GM21528 (cell line): ENCODE results near the gene TMTC3.
"Not testable (repeated sequence)": the region's sequence is repeated elsewhere in the genome, so short reads cannot be mapped to it uniquely, and the experiment has no call there.

Experiments used
- ATAC-seq: cut with Tn5 transposase; IDR thresholded peaks from one replicate; pipeline ENCODE4 v1.9.1; 2021; ENCODE audit warnings: mild to moderate bottlenecking, moderate library complexity; ENCODE audit not compliant: unreplicated experiment, low FRiP score

Gene TMTC3

GRCh38 chr12:88141774-88142609 lies at the start of gene TMTC3, which contains the start of gene CEP290:
TMTC3 (plus strand) TSS chr12:88142307; CDS start chr12:88148316, 6,009 bp downstream.
CEP290 (minus strand) TSS chr12:88142088; CDS start chr12:88141307, 781 bp downstream.
- ATAC-seq, result peak; percentile 97

GRCh38 chr12:88092771-88093170 lies 49.3 kb upstream of the TMTC3 start:
- ATAC-seq, result no peak

- ATAC-seq, result no peak
Observed at GRCh38 chr12:88093573-88093972, 48.5 kb upstream of the TMTC3 start.

DNA sequence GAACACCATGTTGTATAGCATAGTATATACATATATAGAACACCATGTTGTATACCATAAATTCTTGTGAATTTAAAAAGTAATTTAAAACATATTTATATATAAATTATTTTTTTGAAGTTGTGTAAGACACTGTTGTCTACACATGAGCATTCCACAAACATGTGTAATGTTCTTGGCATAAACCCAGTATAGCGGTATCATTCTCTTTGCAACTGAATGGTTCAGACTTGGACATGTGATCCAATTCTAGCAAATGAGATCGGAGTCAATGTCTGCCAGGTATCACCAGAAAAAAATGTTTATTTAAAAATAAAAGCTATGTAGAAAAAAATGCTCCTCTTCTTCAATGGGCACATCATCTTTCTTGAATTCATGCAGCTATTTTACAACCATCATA lies 34.1 kb upstream of the TMTC3 start:
- no peak for ATAC-seq

DNA sequence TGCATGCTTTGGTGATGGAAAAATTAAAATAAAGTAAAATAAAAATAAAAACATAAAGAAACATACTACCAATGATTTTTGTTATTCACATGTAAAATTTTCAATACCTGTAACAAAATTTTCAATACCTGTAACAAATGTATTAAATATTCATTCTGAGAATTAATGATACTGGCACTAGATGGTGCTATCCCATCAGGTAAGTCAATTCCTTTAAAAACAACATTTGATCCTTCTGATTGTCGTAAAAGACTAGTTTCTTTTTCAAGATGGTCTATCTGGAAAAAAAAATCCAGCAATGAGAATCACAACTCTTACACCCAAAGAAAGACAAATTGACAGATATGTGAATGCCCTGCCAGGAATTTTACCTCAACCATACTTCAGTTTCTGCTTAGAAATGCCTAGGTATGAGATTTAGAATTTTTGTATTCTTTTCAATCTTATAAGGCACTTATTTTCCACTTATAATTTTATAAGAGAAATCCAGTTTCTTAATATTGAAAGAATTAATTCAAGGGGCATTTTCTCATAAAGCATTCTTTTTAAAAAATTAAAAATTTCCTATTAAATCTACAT lies 30.9 kb upstream of the TMTC3 start:
- no peak for ATAC-seq

GRCh38 chr12:88113871-88114270 lies 28.2 kb upstream of the TMTC3 start:
- ATAC-seq, result no peak

- no peak for ATAC-seq
Observed at GRCh38 chr12:88122666-88123065, 19.4 kb upstream of the TMTC3 start.

DNA sequence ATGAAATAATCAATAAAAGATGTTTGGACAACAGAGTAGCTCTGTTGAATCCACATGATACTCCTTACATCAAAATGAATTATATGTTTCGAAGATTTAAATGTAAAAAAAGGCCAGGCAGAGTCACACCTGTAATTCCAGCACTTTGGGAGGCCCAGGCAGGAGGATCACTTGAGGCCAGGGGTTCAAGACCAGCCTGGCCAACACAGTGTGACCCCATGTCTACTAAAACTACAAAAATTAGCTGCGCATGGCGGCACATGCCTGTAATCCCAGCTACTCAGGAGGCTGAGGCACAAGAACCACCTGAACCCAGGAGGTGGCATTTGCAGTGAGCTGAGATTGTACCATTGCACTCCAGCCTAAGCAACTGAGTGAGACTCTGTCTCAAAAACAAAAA lies 15.0 kb upstream of the TMTC3 start:
- no peak for ATAC-seq

DNA sequence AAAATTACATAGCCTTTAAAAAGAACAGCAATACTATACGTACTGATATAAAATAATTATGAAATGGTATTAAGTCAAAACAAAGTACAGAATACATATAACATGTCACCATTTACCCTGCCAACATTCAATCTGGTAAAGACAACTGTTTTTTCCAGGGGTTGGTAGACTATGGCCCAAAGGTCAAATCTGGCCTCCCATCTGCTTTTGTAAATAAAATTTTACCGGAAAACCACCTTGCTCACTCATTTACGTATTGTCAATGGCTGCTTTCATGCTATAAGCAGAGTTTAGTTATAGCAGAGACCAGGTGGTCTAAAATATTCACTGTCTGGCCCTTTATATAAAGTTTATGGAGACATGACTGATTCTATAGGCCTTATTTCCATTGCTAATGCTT lies 14.3 kb upstream of the TMTC3 start:
- no peak for ATAC-seq

DNA sequence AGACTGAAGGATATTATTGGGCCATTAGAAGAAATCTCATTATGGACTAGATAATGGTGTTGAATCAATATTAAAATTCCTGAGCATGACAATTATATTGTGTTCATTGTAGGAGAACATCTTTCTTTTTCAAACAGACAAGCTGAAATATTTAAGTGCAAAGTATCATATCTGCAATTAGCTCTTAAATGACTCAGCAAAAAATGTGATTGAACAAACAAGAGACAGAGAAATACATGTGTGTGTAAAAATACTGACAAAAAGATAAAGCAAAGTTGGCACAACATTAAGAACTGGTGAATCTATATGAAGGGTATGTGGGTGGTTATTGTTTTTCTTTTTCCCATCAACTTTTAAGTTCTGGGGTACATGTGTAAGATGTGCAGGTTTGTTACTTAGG lies 9.7 kb upstream of the TMTC3 start:
- no peak for ATAC-seq

DNA sequence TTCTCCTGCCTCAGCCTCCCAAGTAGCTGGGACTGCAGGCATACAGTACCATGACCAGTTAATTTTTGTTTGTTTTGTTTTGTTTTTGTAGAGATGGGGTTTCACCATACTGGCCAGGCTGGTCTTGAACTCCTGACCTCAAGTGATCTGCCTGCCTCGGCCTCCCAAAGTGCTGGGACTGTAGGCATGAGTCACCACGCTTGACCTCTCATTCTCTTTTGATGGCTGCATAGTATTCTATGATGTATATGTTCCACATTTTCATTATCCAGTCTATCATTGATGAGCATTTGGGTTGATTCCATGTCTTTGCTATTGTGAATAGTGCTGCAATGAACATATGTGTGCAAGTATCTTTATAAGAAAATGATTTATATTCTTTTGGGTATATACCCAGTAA lies 8.9 kb upstream of the TMTC3 start:
- ATAC-seq, result not testable (repeated sequence)

DNA sequence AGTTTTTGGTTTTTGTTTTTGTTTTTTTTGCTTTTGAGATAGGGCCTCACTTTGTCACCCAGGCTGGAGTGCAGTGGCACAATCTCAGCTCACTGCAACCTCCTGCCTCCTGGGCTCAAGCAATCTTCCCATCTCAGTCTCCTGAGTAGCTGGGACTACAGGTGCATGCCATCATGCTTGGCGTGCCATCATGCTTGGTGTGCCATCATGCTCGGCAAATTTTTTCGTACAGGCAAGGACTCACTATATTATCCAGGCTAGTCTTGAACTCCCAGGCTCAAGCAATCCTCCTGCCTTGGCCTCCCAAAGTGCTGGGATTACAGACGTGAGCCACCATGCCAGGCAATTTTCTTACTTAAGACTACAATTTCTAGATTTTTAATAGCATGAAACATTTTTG lies 2.4 kb upstream of the TMTC3 start:
- not testable (repeated sequence) for ATAC-seq

- ATAC-seq, result no peak
Observed at GRCh38 chr12:88141425-88141773, 708 bp upstream of the TMTC3 start.

GRCh38 chr12:88142610-88142991 lies 494 bp downstream of the TMTC3 start:
- peak; percentile 12 for ATAC-seq

DNA sequence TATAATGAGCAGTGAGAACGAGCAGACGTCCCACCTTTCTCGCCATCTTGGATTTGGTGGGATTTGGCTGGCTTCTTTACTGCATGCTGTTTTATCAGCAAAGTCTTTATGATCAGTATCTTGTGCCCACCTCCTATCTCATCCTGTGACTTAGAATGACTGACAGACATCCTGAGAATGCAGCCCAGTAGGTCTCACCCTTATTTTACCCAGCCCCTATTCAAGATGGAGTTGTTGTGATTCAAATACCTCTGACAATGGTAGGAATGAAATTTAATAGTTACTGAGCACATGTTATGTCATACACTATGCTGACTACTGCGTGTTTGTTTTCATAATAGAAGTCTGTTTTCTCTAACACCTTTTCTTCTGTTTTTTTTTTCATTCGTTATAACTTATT lies 1.9 kb downstream of the TMTC3 start:
- ATAC-seq, result no peak

DNA sequence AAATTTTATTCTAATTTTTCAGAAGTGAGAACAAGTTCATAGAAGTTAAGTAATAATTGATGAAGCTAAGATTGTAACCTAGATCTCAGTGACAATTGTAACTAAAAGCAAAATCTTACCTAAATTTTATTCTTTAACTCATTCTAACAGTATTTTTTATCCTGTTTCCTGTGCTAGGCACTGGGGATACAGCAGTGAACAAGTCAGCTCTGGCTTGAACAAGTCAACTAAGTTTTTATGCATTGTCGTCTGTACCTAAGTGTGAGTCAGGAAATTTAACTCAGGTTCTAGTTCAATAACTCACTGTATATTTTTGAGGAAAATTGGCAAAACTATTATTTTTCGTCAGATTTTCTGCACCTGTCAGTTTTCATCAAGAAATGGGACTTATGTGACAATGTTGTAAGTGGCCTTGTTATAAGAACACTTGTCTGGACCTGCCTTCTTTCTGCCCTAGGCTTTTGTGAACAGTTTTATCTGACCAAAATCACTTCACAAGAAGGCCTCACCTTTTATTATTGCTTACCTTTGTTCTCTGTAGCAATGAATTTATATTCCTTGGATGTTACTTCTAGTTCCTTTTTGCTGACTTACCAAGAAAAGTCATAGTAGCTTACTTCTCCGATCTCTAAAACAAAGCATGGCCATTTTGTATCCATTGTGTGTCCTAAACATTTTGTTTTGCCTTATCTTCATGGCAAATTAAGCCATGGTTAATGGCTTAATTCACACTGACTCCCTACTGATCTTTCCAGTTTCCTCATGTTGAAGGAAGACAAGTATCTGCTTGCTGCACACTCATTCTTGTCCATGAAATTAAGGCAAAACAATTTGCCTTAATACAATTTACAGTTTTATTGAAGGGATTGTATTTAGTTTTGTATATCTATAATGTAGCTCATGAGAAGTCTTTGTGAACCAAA lies 2.7 kb downstream of the TMTC3 start:
- ATAC-seq, result no peak

- no peak for ATAC-seq
Observed at GRCh38 chr12:88145567-88146505, 3.7 kb downstream of the TMTC3 start.

DNA sequence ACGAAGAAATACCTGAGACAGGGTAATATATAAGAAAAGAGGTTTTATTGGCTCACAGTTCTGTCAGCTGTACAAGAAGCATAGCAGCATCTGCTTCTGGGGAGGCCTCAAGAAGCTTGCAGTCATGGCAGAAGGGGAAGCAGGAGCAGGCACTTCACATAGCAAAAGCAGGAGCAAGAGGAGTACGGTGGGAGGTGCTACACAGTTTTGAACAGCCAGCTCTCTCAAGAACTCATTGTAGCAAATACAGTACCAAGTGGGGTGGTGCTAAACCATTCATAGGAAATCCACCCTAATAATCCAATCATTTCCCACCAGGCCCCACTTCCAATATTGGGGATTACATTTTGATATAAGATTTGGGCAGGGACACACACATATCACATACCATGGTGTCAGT lies 8.0 kb downstream of the TMTC3 start:
- ATAC-seq, result no peak

- ATAC-seq, result no peak
Observed at GRCh38 chr12:88153959-88154358, 11.9 kb downstream of the TMTC3 start.

- no peak for ATAC-seq
Observed at GRCh38 chr12:88156075-88156654, 14.1 kb downstream of the TMTC3 start.
